ENCODE measurements around the gene EEIG1. TPM values are rescaled to one million over a fixed set of nuclear protein-coding genes. Genes with fewer than 3 reads are reported as not detected.

The EEIG1 gene
- total RNA-seq, 1 donor, result 32.4 TPM

DNA sequence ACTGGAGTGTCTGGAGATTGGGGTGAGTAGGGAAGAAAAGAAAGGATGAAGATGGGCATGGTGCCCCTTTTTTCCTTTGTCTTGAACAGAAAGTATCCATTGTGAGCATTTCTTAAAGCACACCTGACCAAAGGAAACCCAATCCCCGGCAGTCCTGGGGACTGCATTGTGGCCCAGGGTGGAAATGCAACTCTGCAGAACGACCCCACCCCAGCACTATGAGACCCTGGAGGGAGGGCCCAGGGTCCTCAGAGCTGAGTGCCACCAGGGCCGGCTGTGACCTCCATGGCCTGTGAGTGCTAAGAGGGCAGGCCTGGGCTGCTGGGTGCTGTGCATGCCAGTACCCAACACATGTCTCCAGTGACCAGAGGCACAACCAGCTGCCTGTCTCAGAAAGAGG is 18.5 kb downstream of the EEIG1 start:
- no peak for DNase-seq (ENCODE audit: low read depth)
- TF ChIP-seq CTCF (IDR thresholded peaks at IDR 0.05; ENCODE audit: insufficient read depth, low read length), result no peak
- H3K4me3 ChIP-seq (ENCODE audit: low read depth, low read length), result no peak overlapping the region

- no peak overlapping the region for H3K4me3 ChIP-seq (ENCODE audit: low read depth, low read length)
- no peak for TF ChIP-seq CTCF (IDR thresholded peaks at IDR 0.05; ENCODE audit: insufficient read depth, low read length)
- DNase-seq (ENCODE audit: low read depth), result no peak
These were observed 19.1 kb downstream of the EEIG1 start for GRCh38 chr9:127961613-127962155.

DNA sequence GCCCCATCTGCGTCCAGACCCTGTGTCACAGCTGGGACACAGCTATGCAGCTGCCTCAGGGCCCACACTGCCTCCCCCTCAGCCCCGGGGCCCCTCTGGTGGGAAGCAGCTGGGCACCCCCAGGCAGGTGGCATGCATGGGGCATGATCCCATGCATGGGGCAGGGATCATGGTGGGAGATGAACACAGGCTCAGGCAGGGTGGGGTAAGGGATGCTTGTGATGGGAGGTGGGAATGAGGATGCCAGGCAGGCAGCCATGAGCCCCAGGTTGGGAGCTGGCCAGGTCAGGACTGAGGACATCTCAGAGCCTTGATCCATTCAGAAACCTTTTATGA is 19.7 kb downstream of the EEIG1 start:
- no peak overlapping the region for H3K4me3 ChIP-seq (ENCODE audit: low read depth, low read length)
- DNase-seq (ENCODE audit: low read depth), result no peak
- TF ChIP-seq CTCF (IDR thresholded peaks at IDR 0.05; ENCODE audit: insufficient read depth, low read length), result no peak

DNA sequence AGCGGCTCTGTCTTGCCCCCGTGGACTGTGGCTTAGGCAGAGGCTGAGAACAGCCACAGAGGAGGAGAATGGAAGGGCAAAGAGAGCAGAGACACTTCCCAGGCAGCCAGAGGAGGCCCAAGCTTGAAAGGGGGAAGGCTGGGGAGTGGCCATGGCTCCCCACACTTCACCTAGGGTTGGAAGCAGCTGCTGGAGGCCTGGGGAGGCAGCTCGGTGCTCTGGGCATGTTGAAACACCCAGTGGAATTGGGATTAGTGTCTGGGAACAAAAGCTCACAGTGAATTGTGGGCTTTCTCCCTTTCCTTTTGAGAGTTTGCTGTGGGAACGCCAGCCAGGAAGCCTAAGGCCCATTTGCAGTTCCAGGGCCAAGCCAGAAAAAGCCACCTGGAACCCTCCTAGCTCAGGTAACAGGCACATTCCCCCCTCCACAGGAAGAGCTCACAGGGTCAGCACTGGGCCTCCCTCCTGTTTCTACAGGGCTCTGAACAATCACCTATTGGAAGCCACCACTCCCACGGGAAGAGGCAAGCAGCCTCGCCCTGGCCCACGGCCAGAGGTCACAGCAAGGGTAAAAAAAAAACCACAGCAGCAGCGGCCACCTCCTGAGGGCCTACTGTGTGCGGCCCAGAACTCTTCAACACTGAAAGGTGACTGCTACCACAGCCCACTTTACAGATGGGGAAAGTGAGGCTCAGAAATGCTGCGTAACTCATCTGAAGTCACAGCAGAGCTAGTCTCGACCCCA is 20.2 kb downstream of the EEIG1 start:
- no peak overlapping the region for H3K4me3 ChIP-seq (ENCODE audit: low read depth, low read length)
- TF ChIP-seq CTCF (IDR thresholded peaks at IDR 0.05; ENCODE audit: insufficient read depth, low read length), result no peak
- no peak for DNase-seq (ENCODE audit: low read depth)

- no peak for DNase-seq (ENCODE audit: low read depth)
- H3K4me3 ChIP-seq (ENCODE audit: low read depth, low read length), result no peak overlapping the region
- TF ChIP-seq CTCF (IDR thresholded peaks at IDR 0.05; ENCODE audit: insufficient read depth, low read length), result no peak
These were observed 20.9 kb downstream of the EEIG1 start for GRCh38 chr9:127959841-127960409.

DNA sequence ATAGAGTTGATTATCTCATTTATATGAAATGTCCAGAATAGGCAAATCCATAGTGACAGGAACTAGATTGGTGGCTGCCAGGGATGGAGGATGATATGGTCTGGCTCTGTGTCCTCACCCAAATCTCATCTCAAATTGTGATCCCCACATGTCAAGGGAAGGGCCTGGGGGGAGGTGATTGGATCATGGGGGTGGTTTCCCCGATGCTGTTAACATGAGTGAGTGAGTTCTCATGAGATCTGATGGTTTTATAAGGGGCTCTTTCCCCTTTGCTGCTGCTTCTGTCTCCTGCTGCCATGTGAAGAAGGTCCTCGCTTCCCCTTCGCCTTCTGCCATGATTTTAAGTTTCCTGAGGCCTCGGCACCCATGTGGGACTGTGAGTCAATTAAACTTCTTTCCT is 21.4 kb downstream of the EEIG1 start:
- no peak overlapping the region for H3K4me3 ChIP-seq (ENCODE audit: low read depth, low read length)
- no peak for TF ChIP-seq CTCF (IDR thresholded peaks at IDR 0.05; ENCODE audit: insufficient read depth, low read length)
- DNase-seq (ENCODE audit: low read depth), result no peak

All from fibroblast of the aortic adventitia (primary cell).